Measurements from ENCODE around the gene PCSK6. TPM values are rescaled to one million over a fixed set of nuclear protein-coding genes. Genes with fewer than 3 reads are reported as not detected.

PCSK6 gene
- total RNA-seq, 1 donor from 2014 or later = 1.3 TPM

- Mint-ChIP-seq H3K27me3 (ENCODE audit: low read depth, unreplicated experiment) (no peaks in the 10 kb centered on the region), H3K4me1 (ENCODE audit: low read depth, unreplicated experiment) (no peaks in the 10 kb centered on the region), H3K9me3 (ENCODE audit: unreplicated experiment) (no peaks in the 10 kb centered on the region), H3K4me3 (ENCODE audit: unreplicated experiment) (no peak overlapping the region), H3K36me3 (ENCODE audit: low read depth, unreplicated experiment) (peaks cover 18% of the 10 kb centered on the region), H3K27ac (ENCODE audit: unreplicated experiment) (no peak overlapping the region)
- Histone ChIP-seq H3K27me3 (ENCODE audit: insufficient read depth, low read length) (no peaks in the 10 kb centered on the region), H3K4me1 (ENCODE audit: insufficient read depth, low read length) (no peaks in the 10 kb centered on the region), H3K79me2 (ENCODE audit: insufficient read depth, low read length) (peaks cover 15% of the 10 kb centered on the region), H3K9me3 (ENCODE audit: insufficient read depth, low read depth, low read length) (no peaks in the 10 kb centered on the region), H2AFZ (ENCODE audit: low read depth, low read length) (no peak overlapping the region), H3K9ac (ENCODE audit: low read length) (no peak overlapping the region), H4K20me1 (ENCODE audit: insufficient read depth, low read length) (peaks cover 14% of the 10 kb centered on the region), H3K27ac (ENCODE audit: low read depth, low read length) (no peak overlapping the region), H3K4me2 (ENCODE audit: low read length) (no peak overlapping the region), H3K36me3 (ENCODE audit: insufficient read depth, low read length) (peaks cover 62% of the 10 kb centered on the region), H3K4me3 (ENCODE audit: insufficient read depth, low read depth, low read length) (no peak overlapping the region)
- DNase-seq (ENCODE audit: low read depth) (no peak), FAIRE-seq (no peak)
- no peak for TF ChIP-seq CTCF (IDR thresholded peaks at IDR 0.05; ENCODE audit: insufficient read depth, low read depth, low read length)
- TF ChIP-seq EZH2 (IDR thresholded peaks at IDR 0.05; ENCODE audit: insufficient read depth, low read length) = no peak
Measured at GRCh38 chr15:101283931-101284330, 205.6 kb downstream of the PCSK6 start.

GRCh38 chr15:101280007-101280406 is 209.5 kb downstream of the PCSK6 start:
- H3K36me3 Mint-ChIP-seq (ENCODE audit: low read depth, unreplicated experiment) = peaks cover 13% of the 10 kb centered on the region
- H3K9me3 ChIP-seq (ENCODE audit: insufficient read depth, low read depth, low read length) = no peaks in the 10 kb centered on the region
- no peak overlapping the region for H2AFZ ChIP-seq (ENCODE audit: low read depth, low read length)
- no peak overlapping the region for H3K27ac Mint-ChIP-seq (ENCODE audit: unreplicated experiment)
- peaks cover 6% of the 10 kb centered on the region for H3K4me1 Mint-ChIP-seq (ENCODE audit: low read depth, unreplicated experiment)
- H3K9ac ChIP-seq (ENCODE audit: low read length) = no peak overlapping the region
- no peak overlapping the region for H3K4me2 ChIP-seq (ENCODE audit: low read length)
- peaks cover 10% of the 10 kb centered on the region for H3K4me1 ChIP-seq (ENCODE audit: insufficient read depth, low read length)
- H3K36me3 ChIP-seq (ENCODE audit: insufficient read depth, low read length) = peaks cover 41% of the 10 kb centered on the region
- H3K27me3 Mint-ChIP-seq (ENCODE audit: low read depth, unreplicated experiment) = no peaks in the 10 kb centered on the region
- peaks cover 18% of the 10 kb centered on the region for H4K20me1 ChIP-seq (ENCODE audit: insufficient read depth, low read length)
- H3K9me3 Mint-ChIP-seq (ENCODE audit: unreplicated experiment) = no peaks in the 10 kb centered on the region
- H3K27me3 ChIP-seq (ENCODE audit: insufficient read depth, low read length) = no peaks in the 10 kb centered on the region
- no peak overlapping the region for H3K4me3 ChIP-seq (ENCODE audit: insufficient read depth, low read depth, low read length)
- FAIRE-seq (no peak), DNase-seq (ENCODE audit: low read depth) (no peak)
- no peak overlapping the region for H3K4me3 Mint-ChIP-seq (ENCODE audit: unreplicated experiment)
- TF ChIP-seq EZH2 (IDR thresholded peaks at IDR 0.05; ENCODE audit: insufficient read depth, low read length) = no peak
- no peak for TF ChIP-seq CTCF (IDR thresholded peaks at IDR 0.05; ENCODE audit: insufficient read depth, low read depth, low read length)
- peaks cover 22% of the 10 kb centered on the region for H3K79me2 ChIP-seq (ENCODE audit: insufficient read depth, low read length)
- H3K27ac ChIP-seq (ENCODE audit: low read depth, low read length) = no peak overlapping the region

GRCh38 chr15:101277943-101278564 is 211.5 kb downstream of the PCSK6 start:
- no peak for DNase-seq (ENCODE audit: low read depth)
- Histone ChIP-seq H3K4me1 (ENCODE audit: insufficient read depth, low read length) (peaks cover 10% of the 10 kb centered on the region), H2AFZ (ENCODE audit: low read depth, low read length) (peak overlapping the region; percentile 42), H3K27ac (ENCODE audit: low read depth, low read length) (no peak overlapping the region), H3K27me3 (ENCODE audit: insufficient read depth, low read length) (no peaks in the 10 kb centered on the region), H3K9ac (ENCODE audit: low read length) (peak overlapping the region; percentile 45), H3K79me2 (ENCODE audit: insufficient read depth, low read length) (peaks cover 32% of the 10 kb centered on the region), H3K4me3 (ENCODE audit: insufficient read depth, low read depth, low read length) (peak overlapping the region; percentile 94), H3K9me3 (ENCODE audit: insufficient read depth, low read depth, low read length) (no peaks in the 10 kb centered on the region), H4K20me1 (ENCODE audit: insufficient read depth, low read length) (peaks cover 38% of the 10 kb centered on the region), H3K4me2 (ENCODE audit: low read length) (peak overlapping the region; percentile 93), H3K36me3 (ENCODE audit: insufficient read depth, low read length) (peaks cover 50% of the 10 kb centered on the region)
- TF ChIP-seq CTCF (IDR thresholded peaks at IDR 0.05; ENCODE audit: insufficient read depth, low read depth, low read length) (no peak), EZH2 (IDR thresholded peaks at IDR 0.05; ENCODE audit: insufficient read depth, low read length) (no peak)
- no peak for FAIRE-seq
- H3K4me1 Mint-ChIP-seq (ENCODE audit: low read depth, unreplicated experiment) = peaks cover 6% of the 10 kb centered on the region
- H3K9me3 Mint-ChIP-seq (ENCODE audit: unreplicated experiment) = no peaks in the 10 kb centered on the region
- H3K36me3 Mint-ChIP-seq (ENCODE audit: low read depth, unreplicated experiment) = peaks cover 12% of the 10 kb centered on the region
- H3K27ac Mint-ChIP-seq (ENCODE audit: unreplicated experiment) = peak overlapping the region; percentile 93
- peak overlapping the region; percentile 86 for H3K4me3 Mint-ChIP-seq (ENCODE audit: unreplicated experiment)
- H3K27me3 Mint-ChIP-seq (ENCODE audit: low read depth, unreplicated experiment) = no peaks in the 10 kb centered on the region
